Stimulated activated CD4-positive, alpha-beta T cell treated with anti-CD3 and anti-CD28 coated beads, Interleukin-12 subunit alpha, Interleukin-12 subunit beta, amount 100 ng/mL, for 24 hours (primary cell): ENCODE measurements around the gene PRXL2A.
"Not testable (repeated sequence)": the region's sequence is repeated elsewhere in the genome, so short reads cannot be mapped to it uniquely, and the experiment has no call there.

ENCODE experiments used
- DNase-seq, 2 experiments: peaks; one replicate each; pipeline ENCODE4 v3.0.0-alpha.2; 2020; ENCODE audit warnings: low read depth in 2 of 2

Gene PRXL2A

DNA sequence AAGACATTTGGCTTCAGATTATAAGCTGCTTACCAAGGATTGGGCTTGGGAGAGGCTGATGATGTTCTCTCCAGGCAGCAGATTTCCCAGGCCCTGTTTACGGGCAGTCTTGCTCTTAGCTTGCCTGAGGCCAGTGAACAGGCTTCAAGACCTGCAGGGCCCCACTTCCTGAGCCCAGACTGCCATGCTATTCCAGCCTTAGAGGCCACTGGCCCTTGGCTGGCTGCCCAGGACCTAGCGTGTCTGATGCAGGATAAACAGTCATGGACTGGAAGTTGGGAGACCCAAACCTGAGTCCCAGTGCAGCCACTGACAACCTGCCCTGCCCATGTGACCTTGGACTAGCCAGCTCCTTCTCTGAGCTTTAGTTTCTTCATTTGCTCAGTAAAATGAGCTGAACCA lies 2.9 kb downstream of the PRXL2A start:
- no peak for DNase-seq

DNA sequence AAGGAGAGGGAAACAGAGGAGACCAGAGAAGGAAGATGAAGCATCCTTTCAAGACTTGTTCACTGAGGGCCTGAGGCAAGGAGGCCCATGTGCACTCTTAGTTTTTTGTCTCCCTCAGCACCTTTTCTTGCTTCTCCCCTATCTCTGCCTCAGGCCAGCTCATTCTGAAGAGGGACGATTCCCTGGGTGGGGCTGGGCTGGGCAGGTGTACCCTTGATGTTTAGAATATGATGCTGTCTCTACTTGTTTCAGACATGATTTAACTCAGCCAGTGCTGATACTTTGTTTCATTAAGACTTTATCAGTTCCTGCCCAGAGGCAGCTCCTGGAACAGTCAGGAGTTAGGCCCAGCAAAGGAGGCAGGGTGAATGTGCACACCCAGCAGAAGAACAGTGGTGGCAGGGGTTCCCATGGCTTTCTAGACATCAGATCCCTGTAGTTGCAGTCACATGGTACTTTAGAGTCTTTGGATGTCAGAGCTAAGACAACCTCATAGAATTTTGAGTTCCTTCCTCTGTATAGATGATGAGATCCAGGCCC lies 3.4 kb downstream of the PRXL2A start:
- no peak for DNase-seq

DNA sequence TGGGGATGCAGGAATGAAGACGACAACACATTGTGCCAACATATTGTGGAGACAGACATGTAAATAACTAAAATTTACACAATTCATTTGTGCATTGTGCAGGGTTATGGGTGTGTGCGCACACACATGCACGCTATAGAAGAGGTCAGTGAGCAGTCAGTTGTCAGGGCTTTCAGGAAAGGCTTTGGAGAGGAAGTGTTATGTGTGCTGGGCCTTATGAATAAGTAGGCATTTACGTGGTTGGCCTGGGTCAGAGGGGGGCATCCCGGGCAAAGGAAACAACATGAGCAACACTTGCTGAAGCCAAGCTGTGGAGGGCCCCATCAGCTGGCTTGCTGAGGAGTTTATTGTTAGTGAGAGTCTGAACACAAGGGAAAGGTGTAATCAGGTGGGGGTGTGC lies 4.1 kb downstream of the PRXL2A start:
- DNase-seq = no peak

DNA sequence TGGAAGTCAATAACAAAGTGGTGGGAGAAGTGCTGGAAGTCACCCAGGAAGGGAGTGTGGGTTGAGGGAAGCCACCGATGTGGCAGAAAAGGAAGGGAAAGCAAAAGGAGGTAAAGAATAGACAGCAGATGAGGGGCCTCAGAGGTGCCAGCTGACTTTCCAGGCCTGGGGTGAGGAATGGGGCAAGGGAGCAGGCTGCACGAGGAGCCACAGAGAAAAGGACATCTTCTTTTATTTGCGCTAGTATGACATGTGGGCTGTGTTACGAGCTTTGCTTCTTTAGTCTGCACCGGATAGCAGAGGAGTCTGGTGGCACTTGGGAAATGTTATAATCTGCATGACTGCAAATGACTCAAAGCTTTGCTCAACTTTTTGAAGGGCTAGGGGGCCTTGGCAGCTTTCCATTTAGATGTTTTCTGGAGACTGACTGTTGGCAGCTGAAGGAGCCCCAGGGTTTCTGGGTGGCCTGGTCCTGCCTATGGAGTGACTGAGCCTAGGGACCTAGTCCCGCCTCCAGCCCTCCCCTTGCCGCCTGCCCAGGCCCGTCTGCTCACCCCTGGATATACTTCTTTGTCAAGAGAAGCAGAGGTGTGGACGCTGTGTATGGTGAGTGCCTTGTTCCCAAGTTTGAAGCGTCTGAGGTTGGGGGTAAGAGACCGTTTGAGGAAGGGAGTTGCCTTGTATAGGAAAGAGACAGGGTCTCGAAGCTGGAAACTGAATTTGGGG lies 5.1 kb downstream of the PRXL2A start:
- DNase-seq = no peak

DNA sequence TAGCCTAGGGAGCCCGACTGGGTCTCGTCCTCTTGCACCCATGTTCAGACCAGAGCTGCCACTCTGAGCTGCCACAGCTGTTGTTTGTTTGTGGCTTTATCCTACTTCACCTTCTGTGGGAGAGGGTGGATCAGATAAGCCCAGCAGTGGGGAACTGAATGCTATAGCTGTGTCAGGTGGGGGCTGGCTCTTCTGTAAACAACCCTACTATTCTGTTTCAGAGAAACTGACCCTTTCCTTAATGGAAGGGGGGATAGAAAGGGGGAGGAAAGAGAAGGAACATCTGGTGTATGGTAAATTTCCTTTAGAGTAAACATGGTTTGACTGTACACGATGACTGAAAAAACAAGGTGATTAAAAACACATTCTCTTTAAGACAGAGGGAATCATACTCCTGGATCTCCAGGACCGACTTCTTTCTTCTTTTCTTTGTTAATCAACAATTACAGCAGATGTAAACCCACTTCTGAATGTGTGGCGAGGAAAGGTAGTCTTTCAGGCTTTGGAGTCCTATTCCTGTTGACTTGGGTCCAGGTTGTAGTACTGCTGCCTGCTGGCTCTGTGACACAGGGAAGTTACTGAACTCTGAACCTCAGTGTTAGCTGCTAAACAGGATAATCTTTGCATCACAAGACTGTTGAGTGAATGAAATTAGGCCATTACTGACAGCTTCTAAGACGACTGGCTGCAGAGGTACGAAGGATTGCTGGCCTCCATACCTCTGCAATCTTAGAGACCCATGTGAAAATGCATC lies 6.0 kb downstream of the PRXL2A start:
- DNase-seq = no peak

DNA sequence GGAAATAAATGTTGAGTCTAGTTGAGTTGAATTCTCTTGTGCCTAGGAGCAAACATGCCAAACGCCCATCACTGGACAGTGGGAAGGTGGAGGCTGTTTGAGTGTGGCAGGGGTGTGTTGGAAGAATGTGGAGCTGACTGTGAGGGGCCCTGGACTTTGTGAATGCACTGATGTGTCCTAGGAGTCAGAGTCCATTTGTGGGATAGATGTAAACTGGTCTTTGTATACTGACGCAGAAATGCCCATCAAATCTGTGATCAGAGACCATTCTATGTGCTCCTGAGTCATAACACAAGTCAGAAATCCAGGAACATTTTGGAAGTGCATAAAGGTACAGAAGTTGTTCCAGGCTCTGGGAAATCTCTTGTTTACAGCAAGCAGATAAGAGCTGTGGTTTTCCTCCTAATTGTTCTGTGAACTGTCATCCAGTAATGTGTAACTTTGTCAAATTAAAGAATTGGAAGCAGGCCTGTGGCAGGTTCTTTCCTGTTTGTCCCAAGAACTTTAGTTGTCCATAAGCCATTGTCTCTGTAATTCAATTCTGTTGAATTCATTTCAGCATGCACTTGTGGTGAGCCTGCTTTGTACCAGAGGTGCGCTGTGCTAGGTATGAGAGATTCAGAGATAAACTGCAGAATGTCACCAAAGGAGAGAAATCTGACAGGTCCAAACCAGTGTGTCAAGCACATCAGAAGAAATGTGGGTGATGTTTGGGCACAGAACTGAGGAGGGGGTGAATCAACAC lies 7.6 kb downstream of the PRXL2A start:
- DNase-seq = no peak

DNA sequence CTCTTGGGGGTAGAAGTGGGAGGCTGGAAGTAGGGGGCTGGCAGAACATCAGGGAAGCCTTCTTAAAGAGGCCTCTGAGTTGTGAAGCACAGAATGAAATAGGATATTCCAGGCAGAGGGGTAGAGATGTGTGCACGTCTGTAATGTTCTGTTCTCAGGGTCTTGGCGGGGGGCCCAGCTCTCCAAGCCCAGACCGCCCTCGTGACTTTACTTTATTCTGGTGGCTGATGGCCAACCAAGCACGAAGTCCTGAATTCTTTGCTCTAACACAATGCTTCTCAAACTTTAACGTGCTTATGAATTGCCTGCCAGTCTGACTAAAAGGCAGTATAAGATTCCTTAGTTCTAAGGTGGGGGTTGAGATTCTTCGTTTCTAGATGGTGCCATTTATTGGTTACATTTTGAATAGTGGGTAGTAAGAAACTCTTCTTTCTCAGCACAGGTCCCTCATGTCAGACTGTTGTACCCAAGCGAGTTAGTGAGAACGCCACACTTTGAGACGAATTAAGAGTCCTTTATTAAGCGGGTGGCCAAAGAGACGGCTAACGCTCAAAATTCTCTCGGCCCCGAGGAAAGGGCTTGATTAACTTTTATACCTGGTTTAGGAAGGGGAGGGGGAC lies 8.2 kb downstream of the PRXL2A start:
- DNase-seq = no peak

DNA sequence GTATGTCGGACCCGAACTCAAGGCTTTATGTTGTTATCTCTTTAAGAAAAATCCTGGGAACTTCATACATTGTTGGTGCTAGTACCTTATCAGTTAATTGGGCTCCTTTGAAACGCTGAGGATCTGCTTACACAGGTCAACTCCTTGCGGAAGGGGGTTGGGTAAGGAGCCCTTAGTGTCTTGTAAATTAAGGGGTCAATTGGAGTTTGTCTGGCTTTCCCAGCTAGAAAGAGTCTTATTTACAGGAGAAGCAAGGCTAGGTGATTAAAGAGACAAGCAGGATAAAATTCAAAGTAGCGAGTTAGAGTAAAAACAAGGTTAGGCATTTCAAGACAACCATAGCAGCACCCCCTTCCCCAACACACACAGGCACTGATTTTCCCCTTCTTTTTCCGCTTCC lies 8.9 kb downstream of the PRXL2A start:
- not testable (repeated sequence) for DNase-seq

DNA sequence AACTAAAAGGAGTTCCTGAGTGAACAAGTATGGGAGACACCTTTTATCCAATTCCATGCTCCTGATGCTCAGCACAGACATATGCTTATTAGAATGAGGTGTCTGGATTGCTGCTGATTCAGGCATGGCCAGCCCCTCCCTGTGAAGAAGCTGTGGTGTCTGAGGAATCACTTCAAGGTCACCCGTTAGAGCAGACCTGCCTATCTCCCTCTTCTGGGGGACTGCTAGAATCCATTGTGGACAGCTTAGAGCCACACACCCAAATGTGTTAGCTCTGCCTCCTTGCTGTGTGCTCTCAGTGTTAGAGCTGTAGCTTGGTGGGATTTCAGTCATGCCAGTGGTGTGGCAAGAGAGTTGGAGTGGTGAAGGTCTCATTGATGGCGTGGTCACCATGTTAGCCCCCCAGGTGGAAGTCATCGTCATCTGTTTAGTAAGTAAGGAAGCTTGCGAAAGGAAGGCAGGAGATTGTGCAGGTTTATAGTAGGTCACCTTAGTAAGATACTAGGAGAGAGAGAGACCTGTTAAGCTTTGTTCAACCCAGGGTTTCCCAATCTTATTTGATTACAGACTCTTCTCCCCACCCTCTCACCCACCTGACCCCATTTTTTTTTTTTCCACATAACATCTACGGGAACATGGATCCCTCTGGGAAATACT lies 12.8 kb downstream of the PRXL2A start:
- DNase-seq = no peak

DNA sequence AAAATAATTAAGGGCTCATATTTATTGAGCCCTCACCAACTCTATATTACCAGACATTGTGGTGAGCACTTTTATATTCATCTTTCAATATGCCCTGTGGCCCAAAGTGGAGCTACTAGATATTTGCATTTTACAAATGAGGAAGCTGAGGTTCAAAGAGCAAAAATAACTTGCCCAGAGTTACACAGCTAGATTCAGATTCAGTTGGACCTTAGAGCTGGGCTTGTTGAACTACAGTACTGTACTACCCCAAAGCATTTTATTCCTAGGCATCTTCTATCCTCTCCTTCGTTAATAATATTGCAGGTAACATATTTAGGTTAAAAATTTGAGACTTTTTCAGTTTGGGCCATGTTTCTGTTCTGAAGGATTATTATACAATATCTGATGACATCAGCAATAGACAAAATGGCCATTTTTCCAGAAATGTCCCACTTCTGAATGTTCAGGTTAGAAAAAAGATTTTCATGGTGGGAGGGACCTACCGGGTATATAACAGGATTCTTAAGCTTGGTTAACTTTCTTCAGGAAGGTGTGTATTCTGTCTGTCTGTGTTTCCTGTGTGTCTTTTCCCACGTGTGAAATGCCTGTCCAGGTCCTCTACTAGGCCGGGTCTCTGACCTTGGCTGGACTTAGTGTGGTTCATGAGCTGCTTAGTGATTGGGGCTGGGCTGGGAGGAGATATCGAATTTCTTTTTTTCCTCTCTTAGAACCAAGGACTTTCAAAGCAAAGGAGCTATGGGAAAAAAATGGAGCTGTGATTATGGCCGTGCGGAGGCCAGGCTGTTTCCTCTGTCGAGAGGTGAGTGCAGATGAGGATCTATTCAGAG lies 13.6 kb downstream of the PRXL2A start:
- DNase-seq = no peak

DNA sequence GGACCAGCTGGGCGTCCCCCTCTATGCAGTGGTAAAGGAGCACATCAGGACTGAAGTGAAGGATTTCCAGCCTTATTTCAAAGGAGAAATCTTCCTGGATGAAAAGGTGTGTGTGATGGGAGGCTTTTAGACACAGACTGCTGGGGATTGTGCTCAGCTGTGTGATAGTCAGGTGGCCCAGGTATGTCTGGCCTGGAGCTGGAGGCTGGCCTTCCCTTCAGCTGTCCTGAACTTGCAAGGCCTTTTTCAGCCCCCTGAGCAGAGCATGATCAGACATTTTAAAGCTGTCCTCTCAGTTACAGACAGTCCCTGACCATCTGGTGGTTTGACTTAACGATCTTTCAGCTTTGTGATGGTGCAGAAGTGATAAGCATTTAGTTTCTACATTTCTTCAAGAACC lies 17.6 kb downstream of the PRXL2A start:
- DNase-seq = no peak

DNA sequence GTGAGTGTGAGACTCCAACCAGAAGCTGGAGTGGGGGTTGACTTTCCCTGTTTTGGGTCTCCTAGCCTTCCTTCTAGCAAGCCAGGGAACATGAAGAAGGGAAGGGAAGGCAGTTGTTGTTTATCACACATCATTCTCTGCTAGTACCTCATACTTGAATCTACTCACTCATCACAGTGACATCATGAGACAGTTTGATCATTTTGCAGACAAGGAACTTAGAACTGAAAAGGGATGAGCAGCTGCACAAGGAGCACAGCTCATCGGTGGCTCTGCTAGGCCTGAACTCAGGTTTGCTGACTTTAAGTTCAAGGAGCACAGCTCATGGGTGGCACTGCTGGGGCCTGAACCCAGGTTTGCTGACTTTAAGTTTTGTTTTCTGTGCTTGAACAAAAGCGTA lies 19.2 kb downstream of the PRXL2A start:
- DNase-seq = no peak

DNA sequence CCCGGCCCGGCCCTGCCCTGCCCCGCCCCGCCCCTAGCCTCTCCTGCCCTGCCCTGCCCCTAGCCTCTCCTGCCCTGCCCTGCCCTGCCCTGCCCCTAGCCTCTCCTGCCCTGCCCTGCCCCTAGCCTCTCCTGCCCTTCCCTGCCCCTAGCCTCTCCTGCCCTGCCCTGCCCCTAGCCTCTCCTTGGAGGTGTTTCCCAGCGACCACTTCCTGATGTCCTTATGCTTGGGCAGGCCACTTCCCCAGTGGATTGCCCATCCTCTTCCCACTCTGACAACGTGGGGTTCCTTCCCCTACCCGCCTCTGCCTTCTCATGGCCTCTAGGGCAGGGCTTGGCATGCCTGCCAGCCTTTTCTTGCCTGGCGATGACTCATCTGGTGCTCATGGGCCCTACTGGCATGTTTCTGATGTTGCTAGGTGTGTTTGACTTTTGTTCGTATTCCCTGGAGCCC lies 21.2 kb downstream of the PRXL2A start:
- no peak for DNase-seq

DNA sequence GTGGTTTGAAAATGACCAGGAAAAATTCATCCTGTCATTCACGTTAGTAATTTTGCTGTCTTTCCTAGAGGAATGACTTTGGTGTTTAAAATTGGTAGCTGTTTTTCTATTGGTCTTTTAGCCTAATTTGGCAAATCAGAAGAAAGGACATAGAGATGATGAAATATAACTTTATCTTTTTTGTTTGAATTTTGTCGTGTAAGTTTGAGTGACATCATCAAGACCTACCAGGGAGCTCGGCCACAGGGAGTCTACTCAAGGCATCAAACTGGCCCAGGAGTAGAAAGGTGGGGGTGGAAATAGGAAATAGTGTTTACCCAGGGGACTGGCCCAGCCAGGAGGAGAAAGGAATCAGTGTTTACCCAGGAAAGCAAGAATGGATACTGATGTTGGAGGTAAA lies 24.8 kb downstream of the PRXL2A start:
- no peak for DNase-seq

DNA sequence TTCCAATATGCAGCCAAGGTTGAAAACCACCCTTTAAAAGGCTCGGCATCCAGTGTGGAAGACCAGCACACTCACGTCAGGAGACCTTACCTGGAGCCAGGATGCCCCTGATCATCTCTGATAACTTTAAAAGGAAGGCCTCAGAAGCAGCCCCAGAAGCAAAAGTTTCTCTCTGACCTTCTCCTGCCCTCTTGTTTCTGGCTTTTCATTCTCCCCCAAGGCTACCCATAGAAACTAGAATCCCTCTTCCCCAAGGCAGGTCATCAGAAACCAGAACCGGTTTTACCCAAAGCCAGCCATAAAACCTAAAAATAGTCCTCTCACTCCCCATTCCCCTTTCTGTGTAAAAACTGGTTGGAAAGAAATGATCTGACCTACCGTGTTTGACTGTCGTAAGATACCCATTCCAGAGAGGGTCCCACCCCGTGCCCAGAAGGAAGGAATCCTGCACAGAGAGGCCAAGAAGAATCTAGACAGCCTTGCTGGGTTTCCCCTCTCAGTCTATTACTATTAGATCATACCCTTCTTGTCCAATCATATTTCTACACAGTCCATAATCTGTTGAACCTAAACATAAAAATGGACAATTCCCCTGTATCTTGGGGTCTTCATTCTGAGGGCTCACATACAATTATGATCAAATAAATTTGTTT lies 28.2 kb downstream of the PRXL2A start:
- no peak for DNase-seq

DNA sequence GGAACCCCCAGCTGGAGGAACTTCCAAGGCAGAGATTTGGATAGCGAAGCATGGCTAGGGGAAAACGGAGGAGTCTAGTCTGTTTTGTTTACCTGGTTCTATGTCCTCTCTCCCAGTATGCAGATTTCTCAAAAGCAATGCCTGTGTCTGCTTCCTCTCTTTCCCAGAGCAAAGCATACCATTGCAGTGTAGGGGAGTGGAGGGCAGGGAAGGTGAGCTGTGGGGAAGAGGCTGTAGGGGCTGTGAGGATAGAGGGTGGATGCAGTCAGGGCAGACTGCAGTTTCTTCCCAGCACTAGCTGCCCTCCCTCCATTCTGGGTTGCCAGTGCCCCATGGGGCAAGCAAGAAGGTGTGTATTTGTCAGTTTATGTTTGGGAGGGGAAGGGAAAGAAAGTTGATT lies 28.9 kb downstream of the PRXL2A start:
- no peak for DNase-seq

DNA sequence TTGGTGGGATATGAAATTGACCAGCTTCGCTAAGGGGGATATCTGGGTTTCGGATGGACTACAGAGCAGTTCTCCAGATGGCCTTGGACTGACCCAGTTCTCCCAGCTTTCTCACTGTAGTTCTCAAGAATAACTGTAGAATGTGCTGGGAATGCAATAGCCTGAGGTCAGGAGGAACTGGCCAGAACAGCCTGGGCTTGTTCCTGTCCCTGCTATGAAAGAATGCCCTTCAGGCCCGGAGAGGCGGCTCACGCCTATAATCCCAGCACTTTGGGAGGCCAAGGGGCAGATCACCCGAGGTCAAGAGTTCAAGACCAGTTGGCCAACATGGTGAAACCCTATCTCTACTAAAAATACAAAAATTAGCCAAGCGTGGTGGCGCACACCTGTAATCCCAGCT lies 33.5 kb downstream of the PRXL2A start:
- no peak for DNase-seq

DNA sequence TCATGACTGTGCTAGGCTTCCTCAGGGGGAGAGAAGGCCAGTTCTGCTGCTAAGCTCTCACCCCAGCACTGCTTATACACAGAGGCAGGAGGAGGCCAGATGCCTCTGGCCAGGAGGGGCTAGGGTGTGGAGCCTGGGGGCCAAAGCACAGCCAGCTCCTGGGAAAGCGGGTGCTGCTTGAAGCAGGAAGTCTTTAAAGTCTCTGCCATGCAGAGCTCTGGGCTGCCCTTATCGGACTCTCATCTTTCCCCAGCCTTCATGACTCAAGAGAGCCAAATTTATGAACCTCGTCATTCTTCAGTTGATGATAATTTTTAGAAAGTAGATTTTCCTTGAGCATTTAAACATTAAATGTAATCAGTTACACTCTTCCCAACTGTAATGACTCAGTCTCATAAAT lies 34.5 kb downstream of the PRXL2A start:
- no peak for DNase-seq

DNA sequence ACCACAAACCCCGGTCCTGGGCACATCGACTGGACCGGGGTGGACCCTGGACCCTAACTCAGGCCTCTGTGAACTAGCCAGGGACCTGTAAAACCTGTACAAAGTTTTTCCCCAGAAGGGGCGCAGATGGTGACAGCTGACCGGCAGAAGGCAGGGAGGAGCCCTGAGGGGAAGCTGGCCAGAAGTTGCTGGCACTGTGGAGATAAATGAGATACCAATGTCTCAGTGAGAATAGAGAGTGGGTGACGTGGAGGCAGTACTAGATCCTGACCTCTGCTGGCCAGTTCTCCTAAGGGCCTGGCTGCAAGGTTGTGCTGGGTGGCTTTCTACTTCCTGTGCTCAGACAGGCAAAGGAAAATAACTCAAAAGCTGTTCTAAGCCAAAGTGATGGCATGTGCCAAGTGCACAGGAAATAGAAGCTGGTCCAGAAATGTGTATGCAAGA lies 35.2 kb downstream of the PRXL2A start:
- no peak for DNase-seq

DNA sequence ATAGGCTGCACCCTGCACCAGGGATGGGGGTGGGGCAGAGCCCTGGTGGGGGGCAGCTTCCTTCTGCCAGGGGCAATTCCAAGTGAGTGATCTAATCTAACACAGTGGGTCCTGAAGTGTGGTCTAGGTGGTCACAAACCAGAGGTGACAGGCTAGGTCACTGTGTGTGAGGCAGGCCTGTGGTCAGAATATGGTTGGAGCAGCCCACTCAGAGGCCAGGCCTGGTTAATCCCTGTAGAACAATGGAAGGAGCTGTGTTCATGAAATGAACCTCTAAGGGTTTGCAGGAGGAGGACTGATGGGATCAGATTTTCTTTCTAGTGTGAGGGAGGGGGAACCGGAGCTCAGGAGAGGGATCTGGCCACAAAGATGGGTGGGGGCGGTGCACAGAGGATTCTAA lies 35.8 kb downstream of the PRXL2A start:
- DNase-seq = no peak
